C1 segment of cervical spinal cord (tissue), 14 donors: ENCODE data around the gene ATP1A1.

Experiments
- DNase-seq, 14 donors: peaks; one replicate each; lab custom pipeline; 2025; lab: John Stamatoyannopoulos, UW

ATP1A1 gene

GRCh38 chr1:116371752-116372151 lies 1.3 kb upstream of the ATP1A1 start:
- DNase-seq = no peak

- peak in 1 of 14 donors; percentile 39 for DNase-seq
Observed at GRCh38 chr1:116372191-116372590, 853 bp upstream of the ATP1A1 start.

GRCh38 chr1:116373431-116374352 lies 648 bp downstream of the ATP1A1 start:
- DNase-seq = peak in 11 of 14 donors; percentile 31 to 75 (median 49)

GRCh38 chr1:116374353-116375147 lies 1.5 kb downstream of the ATP1A1 start:
- DNase-seq = peak in 5 of 14 donors; percentile 22 to 72 (median 59)

DNA sequence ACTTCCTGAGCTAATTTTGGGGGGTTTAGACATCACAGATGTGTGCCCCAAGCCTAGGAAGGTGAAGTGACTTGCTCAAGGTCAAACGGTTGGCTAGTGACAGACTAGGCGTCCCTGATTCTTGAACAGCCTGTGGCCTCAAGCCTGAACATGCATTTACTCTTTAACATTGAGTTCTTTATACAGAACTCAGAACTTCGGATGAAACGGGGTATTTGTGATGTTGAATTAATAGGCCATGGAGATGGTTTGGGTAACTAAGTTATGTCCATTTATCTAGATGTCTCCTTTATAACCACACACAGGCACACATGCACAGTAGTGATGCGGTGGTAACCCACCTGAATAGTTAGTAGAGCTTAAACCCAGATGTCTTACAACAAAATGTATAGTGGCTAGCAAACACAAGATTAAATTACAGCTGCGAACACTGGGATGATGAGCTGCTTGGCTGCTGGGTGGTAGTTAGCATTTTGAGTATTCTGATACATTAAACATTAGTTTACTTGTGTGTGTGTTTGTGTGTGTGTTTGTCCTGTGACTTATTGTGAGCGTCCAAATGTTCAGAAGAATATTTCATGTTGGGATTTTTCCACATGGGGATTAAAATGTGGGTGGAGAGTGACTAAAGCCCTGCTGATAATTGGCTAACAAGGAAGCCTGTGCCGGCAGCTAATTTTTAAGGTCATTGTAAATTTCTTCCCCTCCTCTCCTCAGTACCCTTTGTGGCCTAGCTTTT lies 2.3 kb downstream of the ATP1A1 start:
- DNase-seq = peak in 3 of 14 donors; percentile 13 to 61 (median 24)

GRCh38 chr1:116375887-116376728 lies 3.1 kb downstream of the ATP1A1 start:
- DNase-seq = peak in 10 of 14 donors; percentile 21 to 76 (median 46)

DNA sequence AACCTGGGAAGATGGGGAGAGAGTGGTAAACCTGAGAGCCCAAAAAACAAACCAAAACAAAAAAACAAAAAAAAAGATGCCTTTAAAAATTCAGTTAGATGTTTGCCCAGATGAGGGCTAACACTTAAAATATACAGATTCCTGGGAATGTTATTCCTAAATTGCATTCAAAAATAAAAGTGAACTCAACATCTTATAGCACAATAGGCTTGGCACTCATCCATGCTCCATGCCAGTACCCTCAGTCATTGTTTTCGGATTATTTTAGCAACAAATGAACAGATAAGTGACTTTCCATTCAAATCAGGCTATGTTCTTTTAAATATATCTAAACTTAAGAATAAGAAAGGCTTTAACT lies 3.7 kb downstream of the ATP1A1 start:
- DNase-seq = no peak

- peak in 12 of 14 donors; percentile 8 to 93 (median 38) for DNase-seq
Observed at GRCh38 chr1:116377541-116378529, 4.8 kb downstream of the ATP1A1 start.

GRCh38 chr1:116379057-116379630 lies 6.1 kb downstream of the ATP1A1 start:
- DNase-seq = peak in 2 of 14 donors; percentile 10 to 23

DNA sequence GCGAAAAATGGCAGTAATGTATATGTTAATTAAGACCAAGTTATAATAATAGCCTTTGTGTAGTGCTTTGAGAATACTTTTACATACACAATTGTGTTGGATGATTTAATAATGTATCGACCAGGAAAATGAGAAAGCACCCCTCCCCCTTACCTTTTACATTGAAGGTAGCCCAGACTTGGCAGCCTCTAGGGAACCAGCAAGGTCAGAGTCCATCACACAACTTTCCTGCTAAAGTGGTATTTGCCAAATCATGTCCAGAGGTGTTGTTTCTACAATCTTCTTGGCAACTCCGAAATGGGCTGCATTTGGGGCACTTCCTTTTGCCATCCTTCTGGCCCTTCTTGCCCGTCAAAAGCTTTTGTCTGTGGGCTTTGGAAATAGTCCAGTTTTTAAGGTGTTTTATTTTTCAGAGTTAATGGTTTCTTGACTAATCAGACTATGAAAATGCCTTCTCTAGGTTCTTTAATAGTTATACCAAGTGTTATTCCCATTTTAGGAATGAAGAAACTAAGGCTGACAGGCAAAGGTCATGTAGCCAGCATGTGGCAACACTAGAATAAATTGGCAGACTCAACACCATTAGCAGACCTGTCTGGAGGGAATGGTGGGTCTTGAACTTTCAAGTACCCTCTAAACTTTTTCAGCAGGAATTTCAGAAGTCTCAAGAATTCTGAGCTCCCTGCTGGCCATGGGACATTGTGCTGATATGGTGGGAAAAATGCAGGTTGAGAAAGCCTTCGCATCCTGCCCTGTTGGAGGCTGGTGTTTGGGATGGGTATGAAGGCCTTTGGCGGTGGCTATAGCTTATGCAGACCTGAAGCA lies 6.8 kb downstream of the ATP1A1 start:
- no peak for DNase-seq

DNA sequence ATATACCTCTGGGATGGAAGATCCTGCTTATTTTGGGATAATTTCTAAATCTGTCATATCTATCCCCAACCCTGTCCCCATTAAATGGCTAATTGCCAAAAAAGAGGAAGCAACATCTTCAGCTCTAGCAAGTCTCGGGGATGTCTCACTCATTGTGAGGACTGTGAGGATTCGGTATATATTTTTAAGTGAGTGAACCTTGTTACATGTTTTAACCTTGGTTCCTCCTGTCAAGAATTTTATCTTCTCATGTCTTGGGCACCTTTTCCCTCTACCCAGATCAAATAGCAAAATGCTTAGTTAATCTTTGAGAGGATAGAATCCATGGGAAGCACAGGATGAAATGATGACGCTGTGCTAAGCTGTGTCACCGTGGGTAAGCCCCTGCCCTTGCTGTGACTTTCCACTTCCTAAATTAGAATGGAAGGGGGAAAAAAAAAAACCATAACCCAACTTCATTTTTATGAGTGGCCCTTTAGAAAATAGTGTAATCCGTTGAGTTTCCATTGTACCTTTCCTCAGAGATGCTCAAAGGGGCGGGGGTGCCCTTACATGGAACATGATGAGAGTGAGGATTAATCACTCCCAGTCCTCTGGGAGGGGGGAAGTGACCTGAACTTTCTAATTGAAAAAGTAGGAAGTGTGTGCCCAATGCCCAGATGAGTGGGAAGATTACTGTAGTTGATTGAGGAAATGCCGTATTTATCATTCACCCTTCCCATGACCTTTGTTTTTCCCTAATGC lies 7.6 kb downstream of the ATP1A1 start:
- DNase-seq = peak in 1 of 14 donors; percentile 10

DNA sequence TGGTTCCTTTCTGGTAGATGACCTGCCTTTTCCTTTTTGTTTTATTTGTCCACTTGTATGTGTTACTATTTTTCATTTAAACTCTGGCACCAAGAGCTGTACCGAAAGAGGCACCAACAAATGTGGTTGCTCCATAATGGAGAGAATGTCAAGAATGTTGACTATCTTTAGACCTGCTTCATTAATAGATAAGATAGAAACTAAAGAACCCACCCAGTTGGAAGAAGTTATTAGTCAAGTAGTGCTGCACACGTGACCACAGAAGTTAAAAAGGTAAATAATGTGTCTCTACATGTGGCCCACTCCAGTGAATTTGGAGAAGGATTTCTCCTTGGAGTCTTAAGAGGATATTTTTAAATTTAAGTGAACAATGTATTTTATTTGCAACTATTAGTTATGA lies 9.3 kb downstream of the ATP1A1 start:
- no peak for DNase-seq

GRCh38 chr1:116382857-116383483 lies 9.9 kb downstream of the ATP1A1 start:
- DNase-seq = no peak

- no peak for DNase-seq
Observed at GRCh38 chr1:116386042-116386441, 13.0 kb downstream of the ATP1A1 start.

DNA sequence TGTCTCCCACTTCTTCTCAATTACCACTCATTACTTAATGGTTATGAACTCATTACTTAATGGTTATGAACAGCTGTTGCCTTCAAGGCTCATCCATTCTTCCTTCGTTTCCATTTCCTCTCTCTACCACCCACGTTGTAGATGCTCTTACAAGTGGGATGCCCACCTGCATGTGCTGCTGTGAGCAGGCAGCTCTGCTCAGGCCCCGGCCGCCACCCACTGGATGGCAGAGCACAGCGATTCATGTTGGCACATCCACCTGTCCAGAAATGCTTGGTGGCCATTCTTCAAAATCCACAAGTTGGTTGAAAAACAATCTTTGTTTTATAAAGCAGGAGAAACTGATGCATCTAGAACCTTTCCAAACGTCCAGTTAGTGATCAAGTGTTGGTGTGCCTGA lies 14.5 kb downstream of the ATP1A1 start:
- DNase-seq = peak in 1 of 14 donors; percentile 19

- DNase-seq = no peak
Observed at GRCh38 chr1:116388122-116388521, 15.1 kb downstream of the ATP1A1 start.

DNA sequence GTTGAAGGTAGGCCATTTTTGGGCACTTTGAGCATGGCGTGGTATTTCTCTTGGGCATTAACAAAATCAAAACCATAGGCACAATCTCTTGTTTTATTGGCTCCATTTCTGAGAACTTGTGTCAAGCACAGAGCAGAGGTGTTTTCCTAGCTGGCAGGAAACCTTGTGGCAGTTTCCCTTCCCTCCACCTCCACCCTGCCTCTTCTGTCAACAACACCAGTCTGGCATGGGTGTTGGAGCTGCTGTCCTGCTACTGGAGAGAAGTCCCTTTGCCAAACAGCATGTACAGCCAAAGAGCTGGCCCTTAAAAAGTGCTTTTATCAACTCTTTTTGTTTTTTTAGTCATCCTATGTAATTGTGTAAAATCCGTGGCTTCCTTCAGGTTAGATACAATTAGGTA lies 16.0 kb downstream of the ATP1A1 start:
- DNase-seq = no peak
